ENCODE measurements around the gene DLG2.

The DLG2 gene

DNA sequence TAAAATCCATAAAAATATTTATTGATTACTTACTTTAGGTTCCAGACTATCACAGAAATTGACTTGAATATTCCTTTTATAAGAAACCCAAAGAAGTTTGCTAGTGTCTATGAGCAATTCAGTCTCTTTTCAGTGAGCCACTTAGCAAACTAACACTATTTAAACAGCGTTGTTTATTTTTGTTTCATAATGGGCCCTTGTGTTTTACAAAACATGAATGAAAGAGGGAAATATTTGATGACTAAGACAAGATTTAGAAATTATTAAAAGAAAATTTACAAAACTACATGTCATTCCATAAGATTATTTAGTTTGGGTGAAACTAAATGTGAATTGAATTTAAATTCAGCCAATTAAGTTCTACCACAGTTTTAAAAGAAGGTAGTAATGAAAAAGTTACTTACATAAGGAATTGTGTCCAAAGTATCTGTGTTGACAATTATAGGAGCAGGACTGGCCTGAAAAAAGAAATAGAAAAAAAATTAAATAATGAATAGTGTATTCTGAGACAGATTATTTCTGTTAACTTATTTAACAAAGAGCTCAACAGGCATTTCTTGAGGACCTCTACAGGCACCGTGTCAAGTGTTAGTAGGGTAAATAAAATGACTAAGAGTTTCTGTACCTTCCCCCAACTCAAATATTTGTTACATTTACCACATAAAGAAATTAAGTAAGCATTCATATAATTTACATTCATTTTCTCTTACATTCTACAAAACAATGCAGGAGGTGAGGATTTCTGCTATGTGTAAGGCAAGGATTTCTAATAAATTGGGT lies 1376.1 kb downstream of the DLG2 start:
- TF ChIP-seq, protein P1, sequence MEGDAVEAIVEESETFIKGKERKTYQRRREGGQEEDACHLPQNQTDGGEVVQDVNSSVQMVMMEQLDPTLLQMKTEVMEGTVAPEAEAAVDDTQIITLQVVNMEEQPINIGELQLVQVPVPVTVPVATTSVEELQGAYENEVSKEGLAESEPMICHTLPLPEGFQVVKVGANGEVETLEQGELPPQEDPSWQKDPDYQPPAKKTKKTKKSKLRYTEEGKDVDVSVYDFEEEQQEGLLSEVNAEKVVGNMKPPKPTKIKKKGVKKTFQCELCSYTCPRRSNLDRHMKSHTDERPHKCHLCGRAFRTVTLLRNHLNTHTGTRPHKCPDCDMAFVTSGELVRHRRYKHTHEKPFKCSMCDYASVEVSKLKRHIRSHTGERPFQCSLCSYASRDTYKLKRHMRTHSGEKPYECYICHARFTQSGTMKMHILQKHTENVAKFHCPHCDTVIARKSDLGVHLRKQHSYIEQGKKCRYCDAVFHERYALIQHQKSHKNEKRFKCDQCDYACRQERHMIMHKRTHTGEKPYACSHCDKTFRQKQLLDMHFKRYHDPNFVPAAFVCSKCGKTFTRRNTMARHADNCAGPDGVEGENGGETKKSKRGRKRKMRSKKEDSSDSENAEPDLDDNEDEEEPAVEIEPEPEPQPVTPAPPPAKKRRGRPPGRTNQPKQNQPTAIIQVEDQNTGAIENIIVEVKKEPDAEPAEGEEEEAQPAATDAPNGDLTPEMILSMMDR (IDR thresholded peaks at IDR 0.05; ENCODE audit: low read depth, low read length): no peak
- DNase-seq (ENCODE audit: extremely low read depth, low read depth): no peak

DNA sequence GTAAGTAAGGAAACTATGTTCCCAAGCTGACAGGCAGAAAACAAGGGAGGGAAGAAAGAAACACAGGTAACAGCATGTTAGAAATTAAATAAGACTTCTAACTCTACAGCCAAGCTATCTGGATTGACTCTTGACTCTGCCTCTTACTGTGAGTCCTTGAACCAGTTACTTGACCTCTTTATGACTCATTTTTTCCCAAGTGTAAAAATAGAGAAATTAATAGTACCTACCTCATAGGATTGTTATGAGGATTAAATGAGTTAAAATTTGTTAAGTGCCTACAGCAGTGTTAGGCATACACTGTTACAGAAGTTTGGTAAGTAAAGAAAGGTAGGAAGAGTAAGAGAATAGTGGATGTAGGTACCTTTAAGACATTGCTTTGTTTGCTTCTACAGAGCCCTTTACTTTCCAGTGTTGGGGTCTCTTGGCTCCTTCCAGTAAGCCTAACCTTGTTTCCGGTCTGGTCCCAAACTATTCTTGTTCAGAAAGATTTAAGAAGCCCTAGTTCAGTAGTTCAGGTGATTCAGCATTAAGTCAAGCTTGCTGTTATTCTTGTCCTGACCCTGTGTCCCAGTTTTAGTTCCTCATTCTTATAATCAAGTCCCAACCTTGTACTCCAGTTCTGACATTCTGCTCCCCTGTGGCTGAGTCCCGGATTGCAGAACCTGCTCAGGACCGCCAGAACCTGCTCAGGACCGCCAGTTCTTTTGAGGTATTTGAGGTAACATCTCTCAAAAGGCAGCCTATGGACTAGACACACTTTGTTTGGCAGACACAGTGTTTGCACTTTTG lies 1377.6 kb downstream of the DLG2 start:
- DNase-seq (ENCODE audit: extremely low read depth, low read depth): no peak
- TF ChIP-seq, protein P1 (IDR thresholded peaks at IDR 0.05; ENCODE audit: low read depth, low read length): no peak

DNA sequence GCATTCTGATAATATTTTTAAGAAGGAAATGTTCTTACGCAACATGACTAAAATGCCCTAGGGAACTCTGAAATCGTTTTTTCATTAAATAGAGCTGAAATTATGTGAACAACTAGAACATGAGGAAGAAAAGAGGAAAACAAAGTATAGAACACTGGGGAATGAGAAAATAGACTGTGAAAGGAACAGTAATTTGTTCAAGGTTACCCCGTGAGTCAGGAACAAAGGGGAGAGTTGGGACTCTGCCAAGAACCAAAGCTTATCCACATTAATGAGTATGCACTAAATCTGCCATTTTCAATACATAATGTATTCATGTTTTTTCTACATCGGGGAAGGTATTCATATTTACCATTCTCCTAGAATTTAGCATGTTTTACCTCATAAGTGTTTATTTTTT lies 1379.2 kb downstream of the DLG2 start:
- TF ChIP-seq, protein P1 (IDR thresholded peaks at IDR 0.05; ENCODE audit: low read depth, low read length): no peak
- DNase-seq (ENCODE audit: extremely low read depth, low read depth): no peak

DNA sequence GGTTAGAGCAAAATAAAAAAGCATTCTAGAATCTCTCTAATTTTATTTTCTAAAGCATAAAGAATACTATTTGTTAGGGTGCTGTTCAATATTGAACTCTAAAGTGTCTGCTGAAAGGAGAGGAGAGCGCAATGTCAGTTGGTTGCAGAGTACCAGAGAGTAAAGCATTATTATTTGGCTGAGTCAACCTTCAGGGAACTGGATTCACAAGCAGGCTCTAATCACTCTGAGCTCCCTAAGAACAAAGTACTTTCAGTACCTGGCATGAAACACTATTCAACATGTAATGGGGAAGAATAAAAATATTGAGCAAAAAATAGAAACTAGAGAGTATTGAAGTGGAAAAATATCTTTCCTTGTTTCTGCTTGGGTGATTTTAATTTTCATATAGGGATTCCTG lies 1380.0 kb downstream of the DLG2 start:
- no peak for DNase-seq (ENCODE audit: extremely low read depth, low read depth)
- TF ChIP-seq, protein P1 (IDR thresholded peaks at IDR 0.05; ENCODE audit: low read depth, low read length): no peak

DNA sequence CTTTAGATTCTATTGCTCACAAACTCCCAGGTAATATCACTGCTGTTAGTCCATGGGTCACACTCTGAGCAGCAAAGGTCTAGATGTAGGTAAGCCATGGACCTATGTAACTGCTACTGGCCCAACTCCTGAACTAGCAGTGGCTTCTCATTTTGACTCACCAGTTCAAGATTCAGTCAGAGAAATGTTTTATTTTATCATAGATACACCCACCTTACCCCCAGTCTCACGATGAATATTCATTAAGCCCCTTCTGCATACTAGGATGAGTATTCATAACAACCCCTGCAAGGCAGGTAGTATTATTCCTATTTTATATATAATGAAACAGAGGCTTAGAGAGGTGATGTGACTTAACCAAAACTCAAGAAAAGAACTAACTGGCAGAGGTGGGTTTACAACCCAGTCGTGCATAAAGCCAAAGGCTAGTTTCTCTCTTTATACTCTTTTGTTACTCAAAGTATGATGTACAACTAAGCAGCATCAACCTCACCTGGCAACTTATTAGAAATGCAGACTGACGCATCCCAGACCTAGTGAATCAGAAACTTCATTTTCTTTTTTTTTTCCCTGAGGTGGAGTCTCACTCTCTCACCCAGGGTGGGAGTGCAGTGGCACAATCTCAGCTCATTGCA lies 1383.4 kb downstream of the DLG2 start:
- TF ChIP-seq, protein P1 (IDR thresholded peaks at IDR 0.05; ENCODE audit: low read depth, low read length): no peak
- DNase-seq (ENCODE audit: extremely low read depth, low read depth): no peak

DNA sequence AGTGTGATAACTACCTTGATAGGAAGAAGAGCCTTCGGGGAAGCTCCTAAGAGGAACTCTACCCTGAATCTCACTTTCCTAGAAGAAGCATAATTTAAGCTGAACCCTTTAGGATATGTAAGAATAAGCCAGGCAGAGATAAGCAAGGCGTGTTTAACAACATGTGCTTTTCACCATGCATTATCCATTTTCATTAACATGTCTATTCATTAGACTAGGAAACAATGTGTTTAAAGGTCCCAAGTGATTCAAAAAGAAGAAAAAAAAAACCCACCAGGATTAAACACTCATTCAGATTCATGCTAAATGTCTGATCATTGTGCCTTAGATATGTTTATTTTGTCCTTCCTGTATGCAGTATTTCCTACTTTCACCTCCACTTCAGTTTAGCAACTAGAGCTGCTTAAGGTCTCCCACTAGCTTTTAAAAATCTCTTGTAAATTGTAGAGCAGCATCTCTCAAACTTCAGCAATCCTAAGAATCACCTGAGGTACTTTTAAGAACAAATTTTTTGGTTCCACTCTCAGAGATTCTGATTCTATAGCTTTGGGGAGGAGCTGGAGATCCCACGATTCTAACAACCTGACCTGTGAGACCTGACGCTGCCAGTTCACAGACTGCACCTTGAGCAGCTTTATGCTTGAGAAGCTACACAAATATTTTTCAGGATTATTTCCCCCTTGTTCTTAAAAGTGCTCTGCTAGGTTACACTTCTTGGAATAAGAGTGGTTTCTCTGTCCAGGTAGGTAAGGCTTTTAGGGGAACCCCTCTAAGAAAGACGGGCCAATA lies 1385.6 kb downstream of the DLG2 start:
- TF ChIP-seq, protein P1 (IDR thresholded peaks at IDR 0.05; ENCODE audit: low read depth, low read length): no peak
- no peak for DNase-seq (ENCODE audit: extremely low read depth, low read depth)
